Cortex of kidney (tissue), 1 donor: ENCODE results near the gene ZNF225.
"Not testable (repeated sequence)": the region's sequence is repeated elsewhere in the genome, so short reads cannot be mapped to it uniquely, and the experiment has no call there.

Experiments used
- DNase-seq: peaks from one replicate; lab custom pipeline; 2025; lab: John Stamatoyannopoulos, UW

ZNF225 gene

DNA sequence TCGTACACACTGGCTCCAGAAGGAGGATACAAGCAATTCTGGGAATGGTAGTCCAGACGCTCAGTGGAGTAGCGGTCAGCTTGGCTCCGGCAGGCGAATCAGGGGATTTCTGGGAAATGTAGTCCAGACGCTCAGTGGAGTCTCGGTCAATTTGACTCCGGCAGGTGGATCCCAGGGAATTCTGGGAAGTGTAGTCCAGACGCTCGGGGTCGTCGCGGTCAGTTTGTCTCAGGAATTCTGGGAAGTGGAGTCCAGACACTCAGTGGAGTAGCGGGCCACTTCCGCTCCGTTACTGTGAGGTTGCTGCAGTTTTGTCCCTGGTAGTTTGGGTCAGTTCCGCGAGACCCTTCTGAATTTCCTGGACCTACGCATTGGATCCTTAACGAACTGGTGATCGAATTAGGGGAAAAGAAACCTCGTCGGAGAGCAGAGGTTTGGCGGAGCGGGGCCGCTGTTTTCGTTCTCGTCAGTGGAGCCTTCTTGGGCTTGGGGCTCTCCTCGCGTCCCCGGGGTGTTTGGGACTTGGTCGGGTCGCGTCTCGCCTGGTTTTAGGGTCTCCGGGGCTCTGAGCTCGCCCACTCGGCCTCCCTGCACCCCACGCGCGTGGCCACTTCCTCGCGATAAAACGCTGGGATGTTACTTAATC lies at the start of gene ZNF225:
TSS of gene ZNF225 (plus strand) at position 262 of the 646 bp plus-strand sequence. CDS start 2,429 bp downstream, outside the sequence.
- DNase-seq, result peak; percentile 26

DNA sequence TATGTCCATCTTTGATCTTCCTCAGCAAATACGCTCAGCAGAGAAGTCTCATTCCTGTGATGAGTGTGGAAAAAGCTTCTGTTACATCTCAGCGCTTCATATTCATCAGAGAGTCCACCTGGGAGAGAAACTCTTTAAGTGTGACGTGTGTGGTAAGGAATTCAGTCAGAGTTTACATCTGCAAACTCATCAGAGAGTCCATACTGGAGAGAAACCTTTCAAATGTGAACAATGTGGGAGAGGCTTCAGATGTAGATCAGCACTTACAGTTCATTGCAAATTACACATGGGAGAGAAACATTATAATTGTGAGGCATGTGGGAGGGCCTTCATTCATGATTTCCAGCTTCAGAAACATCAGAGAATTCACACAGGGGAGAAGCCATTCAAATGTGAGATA lies 46.9 kb upstream of the ZNF225 start:
- DNase-seq, result no peak

DNA sequence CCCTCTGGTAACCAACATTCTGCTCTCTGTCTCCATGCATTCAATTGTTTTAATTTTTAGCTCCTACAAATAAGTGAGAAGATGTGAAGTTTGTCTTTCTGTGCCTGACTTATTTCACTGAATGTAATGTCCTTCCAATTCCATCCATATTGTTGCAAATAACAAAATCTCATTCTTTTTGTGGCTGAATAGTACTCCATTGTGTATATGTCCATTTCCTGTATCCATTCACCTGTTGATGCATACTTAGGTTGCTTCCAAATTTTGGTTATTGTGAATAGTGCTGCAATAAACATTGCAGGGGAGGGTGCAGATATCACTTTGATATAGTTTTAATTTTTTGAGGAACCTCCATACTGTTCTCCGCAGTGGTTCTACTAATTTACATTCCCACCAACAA lies 43.8 kb upstream of the ZNF225 start:
- DNase-seq, result no peak

DNA sequence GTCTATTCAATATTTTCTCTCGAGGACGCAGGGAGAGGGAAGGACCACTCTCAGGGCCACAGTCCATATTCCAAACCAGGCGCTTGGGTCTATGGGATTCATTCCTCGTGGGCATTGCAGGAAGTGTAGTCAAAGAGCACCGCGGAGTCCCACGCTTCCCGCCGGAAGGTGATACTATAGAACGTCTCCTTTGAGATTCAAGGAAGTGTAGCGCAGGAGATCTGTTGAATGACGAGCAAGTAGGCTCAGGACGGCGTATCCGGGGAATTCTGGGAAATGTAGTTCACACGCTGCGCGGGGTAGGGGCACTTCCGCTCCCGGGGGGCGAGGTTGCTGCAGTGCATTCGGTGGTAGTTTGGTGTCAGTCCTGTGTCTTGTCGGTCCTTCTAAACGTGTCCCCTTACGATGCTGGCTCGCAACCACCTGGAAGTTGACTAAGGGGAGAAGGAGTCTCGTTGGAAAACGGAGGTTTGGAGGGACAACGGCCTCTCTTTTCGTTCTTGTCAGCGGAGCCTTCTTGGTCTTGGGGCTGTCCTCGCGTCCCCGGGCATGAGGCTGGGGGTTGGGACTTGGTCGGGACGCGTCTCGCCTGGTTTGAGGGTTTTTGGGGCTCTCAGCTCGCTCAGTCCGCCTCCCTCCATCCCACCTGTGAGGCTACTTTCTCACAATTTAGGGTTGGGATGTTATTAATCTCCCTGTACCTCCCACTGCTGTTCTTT lies 41.2 kb upstream of the ZNF225 start, which contains the start of gene ZNF284:
TSS of gene ZNF284 (plus strand) at position 336 of the 719 bp plus-strand sequence. CDS start 4,231 bp downstream, outside the sequence.
- no peak for DNase-seq

DNA sequence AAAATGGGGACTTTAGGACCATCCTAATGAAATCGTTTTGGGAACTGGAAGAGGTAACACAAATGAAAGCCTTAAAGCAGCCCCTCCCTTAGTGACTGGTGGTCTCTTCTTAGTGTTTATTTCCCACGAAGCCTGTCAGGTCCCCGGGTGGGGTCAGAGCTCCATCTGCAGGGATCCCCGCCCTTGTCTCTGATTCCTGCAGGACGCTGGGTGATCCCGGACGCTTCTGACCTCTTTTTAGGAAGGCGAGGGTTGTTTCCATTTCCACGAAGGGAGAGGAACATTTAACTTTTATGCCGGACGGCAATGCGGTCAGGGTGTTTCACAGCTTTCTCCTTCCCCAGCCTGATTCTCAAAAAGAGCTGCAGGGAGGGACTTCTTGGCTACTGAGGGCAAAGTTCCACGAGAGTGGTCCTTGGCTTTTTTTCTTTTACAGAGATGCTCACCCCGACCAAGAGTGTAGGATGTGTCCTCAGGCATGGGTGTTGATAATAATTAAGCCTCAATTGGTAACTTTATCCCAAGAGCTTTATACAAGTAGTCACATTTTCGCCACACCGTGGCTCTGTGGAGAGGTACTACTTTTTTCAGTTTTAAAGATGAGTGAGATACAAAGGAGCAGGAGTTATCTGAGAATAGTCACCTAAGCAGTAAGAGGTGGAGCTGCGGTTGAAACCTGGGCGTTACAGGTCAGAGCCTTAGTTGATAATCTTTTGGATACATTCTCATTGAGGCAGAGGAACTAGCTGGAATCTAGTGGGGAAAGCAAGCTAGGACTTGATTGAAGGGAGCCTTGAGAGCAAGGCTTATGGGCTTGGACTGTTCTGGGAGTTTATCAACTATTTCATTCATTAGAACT lies 40.4 kb upstream of the ZNF225 start:
- no peak for DNase-seq

DNA sequence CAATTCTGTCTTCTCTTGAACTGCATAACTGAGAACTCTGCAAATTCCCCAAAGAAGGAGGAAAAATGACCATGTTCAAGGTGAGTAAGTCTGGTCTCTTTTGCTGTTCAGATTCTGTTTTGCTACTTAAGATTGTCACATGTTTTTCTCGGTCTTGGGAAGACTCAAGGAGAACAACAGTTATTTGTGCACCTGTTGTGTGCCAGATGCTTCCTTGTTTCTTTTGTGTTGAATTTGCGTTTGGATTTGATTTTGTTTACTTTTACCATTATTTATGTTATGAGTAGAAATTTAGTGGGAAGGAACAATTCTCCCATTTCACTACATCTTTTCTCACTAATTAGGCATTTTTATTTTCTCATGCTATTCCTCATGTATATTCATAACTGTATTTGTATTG lies 36.9 kb upstream of the ZNF225 start:
- no peak for DNase-seq

DNA sequence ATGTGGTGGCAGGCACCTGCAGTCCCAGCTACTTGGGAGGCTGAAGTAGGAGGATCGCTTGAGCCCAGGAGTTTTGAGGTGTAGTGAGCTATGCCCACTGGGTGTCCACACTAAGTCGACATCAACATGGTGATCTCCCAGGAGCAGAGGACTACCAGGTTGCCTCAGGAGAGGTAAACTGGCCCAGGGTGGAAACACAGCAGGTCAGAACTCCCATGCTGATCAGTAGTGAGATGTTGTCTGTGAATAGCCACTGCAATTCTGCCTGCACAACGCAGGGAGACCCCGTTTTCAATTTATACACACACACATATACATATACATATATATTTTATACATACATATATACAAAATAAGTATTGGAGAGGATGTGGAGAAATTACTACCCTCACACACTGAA lies 21.1 kb upstream of the ZNF225 start:
- DNase-seq, result no peak

DNA sequence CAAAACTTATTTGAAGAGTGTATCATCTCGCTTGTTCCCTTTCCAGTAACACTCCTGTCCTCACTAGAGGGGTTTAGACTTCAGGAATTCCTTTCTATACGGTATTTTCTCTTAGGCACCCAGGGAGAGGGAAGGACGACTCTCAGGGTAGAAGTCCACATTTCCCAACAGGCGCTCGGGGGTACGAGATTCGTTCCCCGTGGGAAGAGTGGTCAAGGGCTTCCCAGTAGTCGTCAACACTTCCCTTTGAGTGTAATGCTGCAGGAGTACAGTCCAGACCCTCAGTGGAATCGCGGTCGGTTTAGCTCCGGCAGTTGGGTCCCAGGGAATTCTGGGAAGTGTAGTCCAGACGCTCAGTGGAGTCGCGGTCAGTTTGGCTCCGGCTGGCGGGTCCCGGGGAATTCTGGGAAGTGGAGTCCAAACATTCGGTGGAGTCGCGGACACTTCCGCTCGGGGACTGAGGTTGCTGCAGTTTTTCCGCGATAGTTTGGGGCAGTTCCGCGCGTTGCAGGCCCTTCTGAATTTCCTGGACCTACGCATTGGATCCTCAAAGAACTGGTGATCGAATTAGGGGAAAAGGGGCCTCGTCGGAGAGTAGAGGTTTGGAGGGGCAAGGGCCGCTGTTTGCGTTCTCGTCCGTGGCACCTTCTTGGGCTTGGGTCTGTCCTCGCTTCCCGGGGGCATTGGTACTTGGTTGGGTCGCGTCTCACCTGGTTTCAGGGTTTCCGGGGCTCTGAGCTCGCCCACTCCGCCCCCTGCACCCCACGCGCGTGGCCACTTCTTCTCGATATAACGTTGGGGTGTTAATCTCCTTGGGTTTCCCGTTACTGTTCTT lies 19.1 kb upstream of the ZNF225 start, which contains the start of gene ZNF224:
TSS of gene ZNF224 (plus strand) at position 431 of the 835 bp plus-strand sequence. CDS start 3,513 bp downstream, outside the sequence.
- no peak for DNase-seq

DNA sequence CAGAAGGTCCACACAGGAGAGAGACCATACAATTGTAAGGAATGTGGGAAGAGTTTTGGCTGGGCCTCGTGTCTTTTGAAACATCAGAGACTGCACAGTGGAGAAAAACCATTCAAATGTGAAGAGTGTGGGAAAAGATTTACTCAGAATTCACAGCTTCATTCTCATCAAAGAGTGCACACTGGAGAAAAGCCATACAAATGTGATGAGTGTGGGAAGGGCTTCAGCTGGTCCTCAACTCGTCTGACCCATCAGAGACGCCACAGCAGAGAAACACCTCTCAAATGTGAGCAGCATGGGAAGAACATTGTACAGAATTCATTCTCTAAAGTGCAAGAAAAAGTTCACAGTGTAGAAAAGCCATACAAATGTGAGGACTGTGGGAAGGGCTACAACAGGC lies 5.4 kb upstream of the ZNF225 start:
- no peak for DNase-seq

DNA sequence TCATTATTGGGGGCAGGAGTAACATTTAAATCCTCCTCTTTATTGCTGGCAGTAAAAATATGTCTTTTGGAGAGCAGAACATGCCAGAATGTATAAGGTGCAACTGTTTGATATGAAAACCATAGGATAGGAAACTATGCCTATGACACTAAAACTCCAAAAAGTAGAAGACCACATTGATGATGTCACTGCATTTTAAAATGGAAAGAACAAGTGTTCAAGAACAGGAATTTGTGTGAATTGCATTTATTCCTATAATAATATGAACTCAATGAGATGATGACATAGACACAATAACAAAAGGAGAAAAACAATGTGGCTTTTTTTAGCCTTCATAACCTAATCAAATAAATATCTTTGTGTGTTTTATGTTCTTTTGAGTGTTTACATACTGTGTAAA lies 3.7 kb upstream of the ZNF225 start:
- no peak for DNase-seq

DNA sequence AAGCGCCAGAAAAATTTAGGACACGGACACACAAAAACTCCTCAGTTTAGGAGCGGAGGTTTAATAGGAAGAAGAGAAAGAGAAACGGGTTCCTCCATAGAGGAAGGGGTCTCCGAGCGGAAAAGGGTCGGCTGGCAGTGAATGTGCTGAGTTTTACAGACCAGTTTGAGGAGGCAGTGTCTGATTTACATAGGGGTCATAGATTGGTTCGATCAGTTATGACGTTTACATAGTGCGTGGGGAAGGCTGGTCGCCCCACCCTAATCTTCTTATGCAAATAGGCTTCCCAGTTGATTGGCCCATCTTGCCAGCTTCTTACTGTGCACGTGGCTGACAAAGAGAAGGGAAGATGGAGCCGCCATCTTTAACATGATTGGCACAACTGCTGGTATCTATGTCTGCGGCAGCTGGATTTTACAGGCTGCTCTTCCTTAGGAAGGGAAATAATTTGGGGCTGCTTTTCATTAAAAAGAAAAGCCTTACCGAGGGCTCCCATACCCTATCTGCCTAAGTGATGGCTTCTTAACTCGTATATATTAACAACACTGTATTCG lies 1.2 kb upstream of the ZNF225 start:
- no peak for DNase-seq

DNA sequence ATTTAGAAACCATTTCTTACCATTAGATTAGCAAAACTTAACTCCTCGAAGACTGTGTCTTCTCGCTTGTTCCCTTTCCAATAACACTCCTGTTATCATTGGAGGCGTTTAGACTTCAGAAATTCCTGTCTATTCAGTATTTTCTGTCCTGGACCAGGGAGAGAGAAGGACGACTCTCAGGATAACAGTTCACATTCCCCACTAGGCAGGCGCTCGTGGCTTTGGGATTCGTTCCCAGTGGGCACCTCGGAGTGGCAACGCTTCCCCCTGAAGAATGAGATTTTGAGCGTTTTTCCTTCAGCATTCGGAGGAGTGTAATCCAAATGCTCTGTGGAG lies 429 bp upstream of the ZNF225 start:
- DNase-seq, result no peak

DNA sequence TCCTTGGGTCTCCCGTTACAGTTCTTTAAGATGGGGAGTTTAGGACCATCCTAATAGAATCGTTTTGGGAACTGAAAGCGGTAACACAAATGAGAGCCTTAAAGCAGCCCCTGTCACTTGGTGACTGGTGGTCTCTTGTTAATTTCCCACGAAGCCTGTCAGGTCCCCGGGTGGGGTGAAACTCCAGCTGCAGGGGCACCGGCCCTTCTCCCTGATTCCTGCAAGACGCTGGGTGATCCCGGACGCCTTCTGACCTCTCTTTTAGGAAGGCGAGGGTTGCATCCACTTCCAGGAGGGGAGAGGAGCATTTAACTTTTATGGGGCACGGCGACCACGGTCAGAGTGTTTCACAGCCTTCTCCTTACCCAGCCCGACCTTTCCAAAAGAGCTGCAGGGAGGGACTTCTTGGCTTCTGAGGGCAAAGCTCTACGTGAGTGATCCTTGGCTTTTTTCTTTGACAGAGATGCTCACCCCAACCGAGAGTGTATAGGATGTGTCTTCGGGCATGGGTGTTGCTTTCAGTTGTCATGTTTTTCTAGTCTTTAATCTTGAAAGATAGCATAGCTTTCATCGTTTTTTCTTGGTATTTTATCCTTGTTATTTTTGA lies 688 bp downstream of the ZNF225 start:
- no peak for DNase-seq

DNA sequence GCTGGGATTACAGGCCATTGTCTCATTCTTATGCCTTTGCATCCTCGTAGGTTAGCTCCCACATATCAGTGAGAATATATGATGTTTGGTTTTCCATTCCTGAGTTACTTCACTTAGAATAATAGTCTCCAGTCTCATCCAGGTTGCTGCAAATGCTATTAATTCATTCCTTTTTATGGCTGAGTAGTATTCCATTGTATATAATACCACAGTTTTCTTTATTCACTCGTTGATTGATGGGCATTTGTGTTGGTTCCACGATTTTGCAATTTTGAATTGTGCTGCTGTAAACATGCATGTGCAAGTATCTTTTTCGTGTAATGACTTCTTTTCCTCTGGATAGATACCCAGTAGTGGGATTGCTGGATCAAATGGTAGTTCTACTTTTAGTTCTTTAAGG lies 8.0 kb downstream of the ZNF225 start:
- DNase-seq, result not testable (repeated sequence)

DNA sequence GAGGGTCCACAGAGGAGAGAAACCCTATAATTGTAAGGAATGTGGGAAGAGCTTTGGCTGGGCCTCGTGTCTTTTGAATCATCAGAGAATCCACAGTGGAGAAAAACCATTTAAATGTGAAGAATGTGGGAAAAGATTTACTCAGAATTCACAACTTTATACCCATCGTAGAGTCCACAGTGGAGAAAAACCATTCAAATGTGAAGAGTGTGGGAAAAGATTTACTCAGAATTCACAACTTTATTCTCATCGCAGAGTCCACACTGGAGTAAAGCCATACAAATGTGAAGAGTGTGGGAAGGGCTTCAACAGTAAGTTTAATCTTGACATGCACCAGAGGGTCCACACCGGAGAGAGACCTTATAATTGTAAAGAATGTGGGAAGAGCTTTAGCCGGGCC lies 18.8 kb downstream of the ZNF225 start:
- no peak for DNase-seq

DNA sequence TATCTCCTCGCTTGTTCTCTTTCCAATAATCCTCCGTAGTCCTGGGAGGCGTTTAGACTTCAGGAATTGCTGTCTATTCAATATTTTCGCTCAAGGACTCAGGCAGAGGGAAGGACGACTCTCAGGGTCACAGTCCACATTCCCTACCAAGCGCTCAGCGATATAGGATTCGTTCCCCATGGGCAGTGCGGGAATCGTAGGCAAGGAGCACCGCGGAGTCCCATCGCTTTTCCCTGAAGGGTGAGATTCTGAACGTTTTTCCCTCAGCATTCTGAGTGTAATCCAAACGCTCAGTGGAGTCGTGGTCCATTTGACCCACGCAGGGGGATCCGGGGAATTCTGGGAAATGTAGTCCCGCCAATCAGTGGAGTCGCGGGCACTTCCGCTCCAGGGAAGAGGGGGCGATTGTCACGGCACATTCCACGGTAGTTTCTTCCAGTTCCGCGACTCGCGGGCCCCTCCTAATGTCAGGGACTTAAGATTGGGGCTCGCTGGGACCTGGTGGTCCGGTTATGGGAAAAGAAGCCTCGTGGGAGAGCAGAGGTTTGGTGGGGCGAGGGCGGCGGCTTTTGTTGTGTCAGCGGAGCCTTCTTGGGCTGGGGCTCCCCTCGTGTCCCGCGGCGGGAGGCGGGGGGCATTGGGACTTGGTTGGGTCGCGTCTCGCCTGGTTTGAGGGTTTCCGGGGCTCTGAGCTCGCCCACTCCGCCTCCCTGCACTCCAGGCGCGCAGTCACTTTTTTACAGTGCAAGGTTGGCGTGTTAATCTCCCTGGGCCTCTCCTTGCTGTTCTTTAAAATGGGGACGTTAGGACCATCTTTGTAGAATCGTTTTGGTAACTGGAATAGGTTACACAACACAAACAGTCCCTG lies 28.2 kb downstream of the ZNF225 start, which contains the start of gene ZNF234:
TSS of gene ZNF234 (plus strand) at position 364 of the 868 bp plus-strand sequence. CDS start 3,079 bp downstream, outside the sequence.
- DNase-seq, result no peak

DNA sequence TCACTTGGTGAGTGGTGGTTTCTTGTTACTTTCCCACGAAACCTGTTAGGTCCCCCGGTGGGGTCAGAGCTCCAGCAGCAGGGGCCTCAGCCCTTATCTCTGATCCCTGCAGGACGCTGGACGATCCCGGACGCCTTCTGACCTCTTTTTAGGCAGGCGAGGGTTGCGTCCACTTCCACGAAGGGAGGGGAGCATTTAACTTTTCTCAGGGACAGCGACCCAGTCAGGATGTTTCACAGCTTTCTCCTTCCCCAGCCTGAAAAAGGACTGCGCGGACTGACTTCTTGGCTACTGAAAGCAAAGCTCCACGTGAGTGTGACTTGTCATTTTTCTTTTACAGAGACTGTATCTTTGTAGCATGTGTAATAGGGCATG lies 28.8 kb downstream of the ZNF225 start:
- DNase-seq, result no peak

DNA sequence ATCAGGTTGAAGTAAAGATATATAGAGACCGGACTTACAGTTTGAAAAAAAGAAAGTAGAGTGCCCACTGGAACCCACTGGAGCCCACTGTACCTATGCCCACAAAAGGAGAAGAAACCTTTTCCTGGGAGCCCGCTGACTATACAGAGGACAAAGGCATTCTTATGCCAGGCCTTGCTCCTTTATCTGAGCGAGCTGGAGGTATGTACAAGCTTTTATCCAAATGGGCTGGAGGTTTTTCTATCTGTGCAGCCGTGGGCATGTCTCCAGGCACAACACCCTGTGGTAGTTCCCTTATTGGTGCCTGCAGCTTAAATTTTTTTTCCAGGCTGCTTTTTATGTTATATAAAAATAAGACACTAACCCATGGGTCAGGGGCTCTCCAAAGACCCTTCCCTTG lies 36.6 kb downstream of the ZNF225 start:
- DNase-seq, result no peak

DNA sequence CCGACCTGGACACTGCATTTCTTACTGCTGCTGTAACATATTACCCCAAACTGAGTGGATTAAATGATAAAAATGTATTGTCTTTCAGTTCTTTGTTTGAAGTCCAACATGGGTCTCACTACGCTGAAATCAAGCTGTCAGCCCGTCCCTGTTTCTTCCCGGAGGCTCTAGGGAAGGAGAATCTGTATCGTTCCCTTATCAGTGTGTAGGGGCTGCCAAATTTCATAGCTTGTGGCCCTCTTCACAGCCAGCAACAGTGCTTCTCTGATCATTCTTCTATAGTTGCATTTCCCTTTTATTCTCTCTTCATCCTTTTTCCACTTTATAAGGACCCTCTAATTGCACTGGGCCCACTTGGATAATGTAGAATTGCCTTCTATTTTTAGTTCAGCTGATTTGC lies 38.3 kb downstream of the ZNF225 start:
- no peak for DNase-seq

DNA sequence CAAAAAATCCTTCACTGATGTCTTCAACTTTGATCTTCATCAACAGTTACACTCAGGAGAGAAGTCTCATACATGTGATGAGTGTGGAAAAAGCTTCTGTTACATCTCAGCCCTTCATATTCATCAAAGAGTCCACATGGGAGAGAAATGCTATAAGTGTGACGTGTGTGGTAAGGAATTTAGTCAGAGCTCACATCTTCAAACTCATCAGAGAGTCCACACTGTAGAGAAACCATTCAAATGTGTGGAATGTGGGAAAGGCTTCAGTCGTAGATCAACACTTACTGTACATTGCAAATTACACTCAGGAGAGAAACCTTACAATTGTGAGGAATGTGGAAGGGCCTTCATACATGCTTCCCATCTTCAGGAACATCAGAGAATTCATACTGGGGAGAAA lies 43.3 kb downstream of the ZNF225 start:
- DNase-seq, result no peak
